NB4 (cell line): ENCODE data around the gene TRPM5.

Source experiments
- POLR2A ChIP-seq: IDR thresholded peaks from 2 replicates; pipeline ENCODE4 v1.6.1; 2011; ENCODE audit warnings: mild to moderate bottlenecking; ENCODE audit not compliant: insufficient read length; ENCODE audit errors: extremely low read depth
- TF ChIP-seq, protein P1 (sequence below): IDR thresholded peaks from one replicate; pipeline ENCODE4 v1.5.1; 2012; ENCODE audit warnings: low read depth, low read length

GRCh38 chr11:2415601-2416380 lies 28.5 kb downstream of the TRPM5 start:
- TF ChIP-seq, protein P1, sequence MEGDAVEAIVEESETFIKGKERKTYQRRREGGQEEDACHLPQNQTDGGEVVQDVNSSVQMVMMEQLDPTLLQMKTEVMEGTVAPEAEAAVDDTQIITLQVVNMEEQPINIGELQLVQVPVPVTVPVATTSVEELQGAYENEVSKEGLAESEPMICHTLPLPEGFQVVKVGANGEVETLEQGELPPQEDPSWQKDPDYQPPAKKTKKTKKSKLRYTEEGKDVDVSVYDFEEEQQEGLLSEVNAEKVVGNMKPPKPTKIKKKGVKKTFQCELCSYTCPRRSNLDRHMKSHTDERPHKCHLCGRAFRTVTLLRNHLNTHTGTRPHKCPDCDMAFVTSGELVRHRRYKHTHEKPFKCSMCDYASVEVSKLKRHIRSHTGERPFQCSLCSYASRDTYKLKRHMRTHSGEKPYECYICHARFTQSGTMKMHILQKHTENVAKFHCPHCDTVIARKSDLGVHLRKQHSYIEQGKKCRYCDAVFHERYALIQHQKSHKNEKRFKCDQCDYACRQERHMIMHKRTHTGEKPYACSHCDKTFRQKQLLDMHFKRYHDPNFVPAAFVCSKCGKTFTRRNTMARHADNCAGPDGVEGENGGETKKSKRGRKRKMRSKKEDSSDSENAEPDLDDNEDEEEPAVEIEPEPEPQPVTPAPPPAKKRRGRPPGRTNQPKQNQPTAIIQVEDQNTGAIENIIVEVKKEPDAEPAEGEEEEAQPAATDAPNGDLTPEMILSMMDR, result peak; percentile 20
- TF ChIP-seq POLR2A, result no peak
